IMR-90 (cell line): Measurements from ENCODE around the gene MICA. TPM values are rescaled to one million over a fixed set of nuclear protein-coding genes. Genes with fewer than 3 reads are reported as not detected.

Source experiments
- ATAC-seq: fragments of 200-7000 bp; cut with Tn5 transposase; 2 replicates; pipeline ENCODE4 v1.9.1; 2020; ENCODE audit warnings: low read depth, mild to moderate bottlenecking, moderate library complexity
- BruUV-seq: library from RNA; stranded (reverse); fragments of 400-500 nt; replicated peaks from 2 replicates; lab custom pipeline; 2021; lab: Mats Ljungman, UMichigan
- CTCF ChIA-PET: fragments of 300-600 bp; formaldehyde crosslinking; extraction: SDS; loops from one replicate; lab custom pipeline; 2021; ENCODE audit warnings: antibody characterized with exemption; lab: Yijun Ruan, JAX
- POLR2A ChIA-PET: fragments of 300-600 bp; sonication (Branson Sonifier 250); formaldehyde crosslinking; loops from one replicate; lab custom pipeline; 2022; ENCODE audit warnings: antibody characterized with exemption; ENCODE audit not compliant: unreplicated experiment; lab: Charles Lee
- DNase-seq: peaks from one replicate; pipeline ENCODE4 v3.0.0; 2013
- H2AFZ ChIP-seq: replicated peaks from 2 replicates; pipeline ENCODE3; 2013; ENCODE audit warnings: low read length, mild to moderate bottlenecking; ENCODE audit not compliant: poor library complexity
- H2AK5ac ChIP-seq: 2 replicates; pipeline ENCODE4 v1.6.1; 2013; ENCODE audit warnings: low read depth, low read length, inconsistent platforms
- H2AK9ac ChIP-seq: replicated peaks from 2 replicates; pipeline ENCODE3; 2013; ENCODE audit warnings: mild to moderate bottlenecking, low read depth, low read length, moderate library complexity; ENCODE audit not compliant: poor library complexity
- H2BK120ac ChIP-seq: 2 replicates; pipeline ENCODE4 v1.6.1; 2013; ENCODE audit warnings: low read depth, low read length, inconsistent platforms
- H2BK15ac ChIP-seq: 3 replicates; pipeline ENCODE4 v1.6.1; 2013; ENCODE audit warnings: low read depth, low read length, inconsistent platforms
- H2BK20ac ChIP-seq: 2 replicates; pipeline ENCODE4 v1.6.1; 2013; ENCODE audit warnings: low read depth, mild to moderate bottlenecking, inconsistent platforms, low read length, moderate library complexity
- H2BK5ac ChIP-seq: 2 replicates; pipeline ENCODE4 v1.6.1; 2013; ENCODE audit warnings: mild to moderate bottlenecking, low read depth, low read length, inconsistent platforms; ENCODE audit not compliant: poor library complexity, severe bottlenecking
- H3K14ac ChIP-seq: replicated peaks from 2 replicates; pipeline ENCODE4 v1.6.1; 2013; ENCODE audit warnings: low read depth, low read length, inconsistent platforms
- H3K18ac ChIP-seq: 2 replicates; pipeline ENCODE4 v1.6.1; 2013; ENCODE audit warnings: low read depth, low read length, control low read depth
- H3K23ac ChIP-seq: 2 replicates; pipeline ENCODE4 v1.6.1; 2013; ENCODE audit warnings: low read depth, low read length, inconsistent platforms
- H3K27ac ChIP-seq: 2 replicates; pipeline ENCODE4 v1.5.1; 2013; ENCODE audit warnings: mild to moderate bottlenecking, control low read depth, low read length; ENCODE audit not compliant: insufficient read depth
- H3K27me3 ChIP-seq: 2 replicates; pipeline ENCODE4 v1.6.1; 2013; ENCODE audit warnings: low read length; ENCODE audit not compliant: control insufficient read depth, insufficient read depth
- H3K36me3 ChIP-seq: 2 replicates; pipeline ENCODE4 v1.6.1; 2013; ENCODE audit warnings: low read length, mixed read lengths; ENCODE audit not compliant: control insufficient read depth, insufficient read depth
- H3K4ac ChIP-seq: 2 replicates; pipeline ENCODE4 v1.6.1; 2013; ENCODE audit warnings: low read depth, low read length, inconsistent platforms
- H3K4me1 ChIP-seq: 2 replicates; pipeline ENCODE4 v1.6.1; 2013; ENCODE audit warnings: low read length, mixed read lengths; ENCODE audit not compliant: control insufficient read depth, insufficient read depth
- H3K4me2 ChIP-seq: 2 replicates; pipeline ENCODE4 v1.6.1; 2013; ENCODE audit warnings: low read depth, mild to moderate bottlenecking, control low read depth, low read length, moderate library complexity
- H3K4me3 ChIP-seq: 2 replicates; pipeline ENCODE4 v1.5.1; 2013; ENCODE audit warnings: low read depth, mild to moderate bottlenecking, control low read depth, low read length, moderate library complexity; ENCODE audit not compliant: insufficient read depth
- H3K56ac ChIP-seq: 2 replicates; pipeline ENCODE4 v1.6.1; 2013; ENCODE audit warnings: low read length, inconsistent platforms; ENCODE audit not compliant: insufficient read depth; ENCODE audit errors: extremely low read depth
- H3K79me1 ChIP-seq, 2 experiments: 2 replicates each; pipeline ENCODE4 v1.6.1; 2013; ENCODE audit warnings: low read length in 2 of 2, inconsistent platforms in 1 of 2, low read depth in 1 of 2
- H3K9ac ChIP-seq: 2 replicates; pipeline ENCODE4 v1.6.1; 2013; ENCODE audit warnings: low read depth, low read length, control low read depth
- H3K9me1 ChIP-seq: 2 replicates; pipeline ENCODE4 v1.6.1; 2013; ENCODE audit warnings: low read length, inconsistent platforms; ENCODE audit not compliant: insufficient read depth
- H3K9me3 ChIP-seq: 2 replicates; pipeline ENCODE4 v1.6.1; 2013; ENCODE audit warnings: low read length; ENCODE audit not compliant: control insufficient read depth, insufficient read depth
- H4K20me1 ChIP-seq: 2 replicates; pipeline ENCODE4 v1.6.1; 2013; ENCODE audit warnings: low read length, inconsistent platforms; ENCODE audit not compliant: insufficient read depth
- H4K5ac ChIP-seq: 2 replicates; pipeline ENCODE4 v1.6.1; 2013; ENCODE audit warnings: mild to moderate bottlenecking, low read depth, low read length, control low read depth
- H4K8ac ChIP-seq, 2 experiments: 2 replicates each; pipeline ENCODE4 v1.6.1; 2013; ENCODE audit warnings: low read depth in 2 of 2, low read length in 2 of 2, control low read depth in 1 of 2, inconsistent platforms in 1 of 2
- H4K91ac ChIP-seq: 2 replicates; pipeline ENCODE4 v1.6.1; 2013; ENCODE audit warnings: low read depth, low read length, inconsistent platforms; ENCODE audit not compliant: insufficient read depth
- BHLHE40 ChIP-seq: fragments of 150-350 bp; IDR thresholded peaks from 2 replicates; pipeline ENCODE4 v1.6.1; 2016; ENCODE audit warnings: mild to moderate bottlenecking, low read depth, low read length
- CEBPB ChIP-seq: IDR thresholded peaks from 2 replicates; pipeline ENCODE4 v1.6.1; 2012; ENCODE audit warnings: low read depth, low read length, improper control_type of control experiment
- CHD1 ChIP-seq: IDR thresholded peaks from 2 replicates; pipeline ENCODE4 v1.6.1; 2012; ENCODE audit warnings: low read depth, low read length, improper control_type of control experiment
- CTCF ChIP-seq: conservative IDR thresholded peaks from 2 replicates; pipeline ENCODE4 v1.5.1; 2012; ENCODE audit warnings: mild to moderate bottlenecking, low read depth, low read length, improper control_type of control experiment
- ELK1 ChIP-seq: fragments of 150-350 bp; IDR thresholded peaks from 2 replicates; pipeline ENCODE4 v1.6.1; 2016; ENCODE audit warnings: low read depth, mild to moderate bottlenecking, low read length, moderate library complexity, borderline replicate concordance
- FOS ChIP-seq: fragments of 150-350 bp; IDR thresholded peaks from 2 replicates; pipeline ENCODE4 v1.6.1; 2016; ENCODE audit warnings: low read depth, low read length
- MAFK ChIP-seq: IDR thresholded peaks from 2 replicates; pipeline ENCODE4 v1.6.1; 2012; ENCODE audit warnings: low read depth, low read length, improper control_type of control experiment
- MAZ ChIP-seq: IDR thresholded peaks from 2 replicates; pipeline ENCODE4 v1.6.1; 2012; ENCODE audit warnings: low read depth, mild to moderate bottlenecking, low read length, improper control_type of control experiment, moderate library complexity, borderline replicate concordance
- MXI1 ChIP-seq: IDR thresholded peaks from 2 replicates; pipeline ENCODE4 v1.6.1; 2012; ENCODE audit warnings: low read depth, mild to moderate bottlenecking, low read length, moderate library complexity, borderline replicate concordance
- NFE2L2 ChIP-seq: fragments of 150-350 bp; IDR thresholded peaks from 2 replicates; pipeline ENCODE4 v1.6.1; 2016; ENCODE audit warnings: low read depth, mild to moderate bottlenecking, low read length
- POLR2A ChIP-seq: IDR thresholded peaks from 2 replicates; pipeline ENCODE4 v1.6.1; 2012; ENCODE audit warnings: mild to moderate bottlenecking, low read depth, low read length
- RAD21 ChIP-seq: IDR thresholded peaks from 2 replicates; pipeline ENCODE4 v1.6.1; 2012; ENCODE audit warnings: low read length, improper control_type of control experiment
- RCOR1 ChIP-seq: IDR thresholded peaks from 2 replicates; pipeline ENCODE4 v1.6.1; 2012; ENCODE audit warnings: mild to moderate bottlenecking, low read length, improper control_type of control experiment; ENCODE audit not compliant: insufficient replicate concordance
- RFX5 ChIP-seq: IDR thresholded peaks from 2 replicates; pipeline ENCODE4 v1.8.0; 2012; ENCODE audit warnings: low read depth, mild to moderate bottlenecking, low read length, moderate library complexity
- SMC3 ChIP-seq: fragments of 150-350 bp; IDR thresholded peaks from 2 replicates; pipeline ENCODE4 v1.6.1; 2016; ENCODE audit warnings: low read depth, mild to moderate bottlenecking, antibody characterized with exemption, low read length, moderate library complexity
- USF2 ChIP-seq: fragments of 150-350 bp; IDR thresholded peaks from 2 replicates; pipeline ENCODE4 v1.6.1; 2017; ENCODE audit warnings: mild to moderate bottlenecking, antibody characterized with exemption, low read length, low read depth
- WGBS, 2 experiments: methylation state at CpG; one replicate each; pipeline versions ENCODE4 v1.1.5 to v1.1.7; 2013; ENCODE audit warnings: missing lambda C conversion rate in 2 of 2; ENCODE audit not compliant: insufficient read length in 1 of 2; ENCODE audit errors: extremely low coverage in 2 of 2; 5-methylcytosine and 5-hydroxymethylcytosine counted together
- dilution Hi-C: fragments of 300-500 bp; cut with HindIII; formaldehyde crosslinking; loops from one replicate; pipeline ENCODE4 v1.14.3; 2018; ENCODE audit warnings: low sequenced_read_pairs; ENCODE audit not compliant: unreplicated experiment
- in situ Hi-C: fragments of 300-500 bp; cut with MboI; formaldehyde crosslinking; loops from 3 replicates; pipeline ENCODE4 v1.14.3; 2019; ENCODE audit warnings: low sequenced_read_pairs, inconsistent platforms, mixed read lengths
- intact Hi-C: fragments of 100-400 bp; cut with micrococcal nuclease; formaldehyde crosslinking; loops from 2 replicates; pipeline ENCODE4 v1.10.0; 2022
- polyA plus RNA-seq, 3 experiments: library from polyadenylated mRNA; depleted of rRNA; stranded (reverse); fragments of >200 nt; gene quantifications; 2 replicates each; pipeline ENCODE4 v1.2.3, GENCODE V29; 2012; ENCODE audit warnings: low replicate concordance in 1 of 3
- total RNA-seq: library from RNA; depleted of rRNA; stranded (reverse); fragments of >200 nt; gene quantifications from 2 replicates; pipeline ENCODE4 v1.2.3, GENCODE V29; 2012

Gene MICA
- total and polyA plus RNA-seq, 2 of the 4 experiments (the other 2 are of a cell fraction): 55.9 to 67.7 TPM

- no peak overlapping the region for H3K4me3 ChIP-seq
- peaks cover 44% of the 10 kb centered on the region for H3K27me3 ChIP-seq
- in situ Hi-C loops (no loop called here), intact Hi-C loops (no loop called here), dilution Hi-C loops (no loop called here)
- H3K9me3 ChIP-seq: no peaks in the 10 kb centered on the region
- no CpG with 5 or more reads among the region's 10 CpGs for WGBS, 2 experiments
- no peak overlapping the region for H3K9ac ChIP-seq
- no peak overlapping the region for H3K18ac ChIP-seq
- H2BK20ac ChIP-seq: no peak overlapping the region
- H3K4me1 ChIP-seq: no peaks in the 10 kb centered on the region
- TF ChIP-seq SMC3 (no peak), MAFK (no peak), RFX5 (no peak), MXI1 (no peak), CTCF (no peak), USF2 (no peak), RAD21 (no peak), ELK1 (no peak), RCOR1 (no peak), POLR2A (no peak), NFE2L2 (no peak), CHD1 (no peak), BHLHE40 (no peak), FOS (no peak), MAZ (no peak), CEBPB (no peak)
- H3K79me1 ChIP-seq: no peaks in the 10 kb centered on the region
- no peak overlapping the region for H2AFZ ChIP-seq
- H2AK9ac ChIP-seq: no peak overlapping the region
- no peak overlapping the region for H4K5ac ChIP-seq
- ATAC-seq (no peak), DNase-seq (no peak)
- no peak overlapping the region for H4K8ac ChIP-seq
- no peaks in the 10 kb centered on the region for H3K36me3 ChIP-seq
- H3K14ac ChIP-seq: no peak overlapping the region
- H3K9me1 ChIP-seq: peaks cover 3% of the 10 kb centered on the region; the same call in 1 of the 2 replicates
- H2AK5ac ChIP-seq: no peak overlapping the region
- H4K20me1 ChIP-seq: no peaks in the 10 kb centered on the region
- no peak overlapping the region for H3K27ac ChIP-seq
- H3K23ac ChIP-seq: no peak overlapping the region
- H4K91ac ChIP-seq: no peak overlapping the region
- no peak overlapping the region for H3K56ac ChIP-seq
- H3K4me2 ChIP-seq: no peak overlapping the region
- BruUV-seq: no TSS peak
- H3K4ac ChIP-seq: no peak overlapping the region
- POLR2A ChIA-PET: no interaction called here
- CTCF ChIA-PET: no interaction called here
- no peak overlapping the region for H2BK5ac ChIP-seq
- H2BK120ac ChIP-seq: no peak overlapping the region
- H2BK15ac ChIP-seq: no peak overlapping the region
Observed at GRCh38 chr6:31379850-31380249, 23.5 kb upstream of the MICA start.
